Dedifferentiated amniotic fluid mesenchymal stem cell (primary cell): ENCODE results near the gene C16orf74.

Source experiments
- DNase-seq: peaks from one replicate; pipeline ENCODE4 v3.0.0-alpha.2; 2016; ENCODE audit errors: extremely low spot score

Gene C16orf74

DNA sequence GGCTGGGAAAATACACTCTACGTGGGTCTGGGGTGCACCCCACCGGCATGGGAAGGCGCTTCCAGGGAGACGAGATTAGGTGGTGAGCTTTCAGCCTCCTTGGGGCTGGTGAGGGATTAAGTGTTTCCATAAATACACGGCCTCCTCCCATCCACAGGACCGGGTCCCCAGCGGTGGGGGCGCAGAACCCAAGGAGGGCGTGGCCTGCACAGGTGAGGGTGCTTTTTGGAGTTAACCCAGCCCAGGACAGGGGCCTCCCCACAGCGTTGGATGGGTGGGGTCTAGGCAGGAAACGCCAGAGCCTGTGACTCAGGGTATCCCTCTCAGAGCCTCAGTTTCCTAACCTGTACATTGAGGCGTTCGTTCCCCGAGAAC lies 1.1 kb downstream of the C16orf74 start:
- DNase-seq: no peak

DNA sequence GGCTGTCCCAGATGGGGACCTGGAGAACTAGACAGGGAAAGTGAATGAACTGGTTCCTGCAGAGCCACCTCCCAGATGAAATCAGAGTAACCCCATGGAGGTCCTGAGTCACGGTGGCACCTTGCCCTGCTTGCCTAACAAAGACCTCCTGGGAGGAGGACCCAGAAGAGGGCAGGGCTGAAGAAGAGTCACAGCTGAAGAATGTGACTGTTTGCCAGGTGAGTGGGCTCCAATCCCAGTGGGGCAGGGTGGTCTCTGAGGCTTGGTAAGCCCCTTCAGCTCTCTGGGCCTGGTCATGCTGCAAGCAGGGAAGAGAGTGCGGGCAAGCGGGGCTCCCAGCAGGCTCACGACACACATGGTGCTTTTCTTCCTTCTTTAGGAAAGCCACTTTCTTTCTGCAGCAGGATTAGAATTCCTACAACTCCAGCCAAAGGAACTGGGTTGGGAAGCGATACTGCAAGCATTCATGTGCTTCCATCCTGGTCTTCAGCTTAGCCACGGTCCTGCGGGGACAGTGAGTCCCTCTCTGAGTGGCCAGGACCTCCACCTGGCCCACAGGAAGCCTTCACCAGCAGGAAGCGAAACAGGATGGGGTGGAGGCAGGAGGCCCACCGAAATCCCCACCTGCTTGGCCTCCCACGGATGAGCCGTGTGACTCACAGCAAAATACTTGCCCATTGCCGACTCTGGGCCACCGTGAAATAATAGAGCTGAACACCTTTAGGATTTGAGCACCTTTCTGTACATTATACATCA lies 4.3 kb downstream of the C16orf74 start:
- DNase-seq: no peak

DNA sequence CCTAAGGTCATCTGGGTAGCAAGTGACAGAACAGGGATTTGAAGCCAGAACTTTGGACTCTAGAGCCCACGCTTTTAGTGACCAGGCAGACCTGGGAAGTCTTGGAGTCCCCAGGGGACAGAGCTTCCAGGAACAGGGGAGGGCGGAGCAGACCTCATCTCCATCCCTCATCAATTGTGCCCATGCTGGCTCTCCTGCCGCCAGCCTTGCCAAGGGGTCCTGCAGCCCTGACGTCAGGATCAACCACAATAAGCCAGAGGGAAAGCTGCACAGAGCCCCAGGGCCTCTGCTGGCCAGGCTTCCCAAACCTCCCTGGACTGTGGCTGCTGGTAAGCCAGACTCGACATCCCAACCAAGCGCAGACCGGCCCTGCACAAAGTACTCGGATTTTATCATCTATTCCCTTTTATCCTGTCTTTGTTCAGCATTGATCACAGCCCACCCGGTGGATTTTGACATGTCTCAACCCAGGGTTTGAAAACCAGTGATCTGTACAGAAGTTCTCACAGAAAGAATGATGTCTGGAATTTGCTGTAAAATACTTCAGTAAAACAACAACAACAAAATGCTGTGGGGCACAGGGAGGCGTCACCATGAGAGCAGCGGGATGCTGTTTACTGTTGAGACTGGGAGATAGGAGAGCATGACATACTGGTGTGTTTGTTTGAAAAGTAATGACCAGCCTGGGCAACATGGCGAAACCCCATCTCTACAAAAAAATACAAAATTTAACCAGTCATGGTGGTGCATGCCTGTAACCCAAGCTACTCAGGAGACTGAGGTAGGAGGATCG lies 11.8 kb downstream of the C16orf74 start:
- DNase-seq: no peak

- DNase-seq: no peak
Observed at GRCh38 chr16:85736921-85737320, 14.0 kb downstream of the C16orf74 start.

DNA sequence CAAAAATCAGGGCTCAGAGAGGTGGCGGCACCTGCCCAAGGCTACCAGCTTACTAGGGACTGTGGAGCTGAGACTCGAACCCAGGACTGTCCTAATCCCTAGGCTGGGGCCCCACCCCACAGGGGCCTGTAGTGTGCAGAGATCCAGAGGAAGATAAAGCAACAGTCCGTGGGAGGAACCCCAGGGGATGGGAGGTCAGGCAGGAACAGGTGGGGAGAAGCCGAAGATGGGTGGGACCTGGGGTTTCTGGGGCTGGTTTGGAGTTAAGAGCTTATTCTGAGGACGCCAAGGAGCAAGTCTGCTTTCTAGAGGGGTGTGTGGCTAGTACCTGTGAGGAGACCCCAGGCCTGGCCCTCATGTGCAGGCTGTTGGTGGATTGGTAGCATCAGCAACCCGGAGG lies 14.9 kb downstream of the C16orf74 start:
- no peak for DNase-seq

- DNase-seq: no peak
Observed at GRCh38 chr16:85735225-85735635, 15.7 kb downstream of the C16orf74 start.

DNA sequence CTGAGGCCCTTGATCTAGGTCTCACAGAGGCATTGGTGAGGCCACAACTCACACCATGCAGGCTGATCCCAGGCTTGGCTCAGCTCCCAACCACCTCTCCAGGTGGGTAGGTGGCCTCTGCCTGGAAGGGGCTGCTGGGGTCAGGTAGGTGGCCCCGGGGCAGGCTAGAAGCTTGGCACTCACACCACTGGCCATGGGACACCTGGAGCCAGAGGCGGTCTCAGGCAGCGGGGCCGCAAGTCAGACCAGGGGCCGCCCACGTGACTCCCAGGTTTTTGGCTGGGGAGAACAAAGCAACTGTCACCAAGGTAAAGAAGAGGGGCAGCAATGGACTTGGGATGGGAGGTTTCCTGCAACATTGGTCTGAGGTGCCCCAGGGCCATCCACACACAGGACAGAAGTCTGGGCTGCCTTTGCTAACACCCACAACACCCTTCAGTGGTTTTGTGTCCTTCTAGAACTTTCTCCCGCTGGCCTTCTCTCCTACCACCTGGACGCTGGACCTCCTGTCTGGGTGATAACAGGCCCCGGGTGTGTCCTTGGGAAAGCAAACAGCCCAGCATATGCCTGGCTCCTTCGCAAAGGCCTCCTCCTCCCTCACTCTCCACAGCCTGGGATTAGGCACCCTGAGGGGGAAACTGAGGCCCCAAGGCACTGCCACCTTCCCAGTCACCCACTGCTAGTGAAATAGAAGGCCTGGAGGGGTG lies 16.4 kb downstream of the C16orf74 start:
- DNase-seq: no peak

DNA sequence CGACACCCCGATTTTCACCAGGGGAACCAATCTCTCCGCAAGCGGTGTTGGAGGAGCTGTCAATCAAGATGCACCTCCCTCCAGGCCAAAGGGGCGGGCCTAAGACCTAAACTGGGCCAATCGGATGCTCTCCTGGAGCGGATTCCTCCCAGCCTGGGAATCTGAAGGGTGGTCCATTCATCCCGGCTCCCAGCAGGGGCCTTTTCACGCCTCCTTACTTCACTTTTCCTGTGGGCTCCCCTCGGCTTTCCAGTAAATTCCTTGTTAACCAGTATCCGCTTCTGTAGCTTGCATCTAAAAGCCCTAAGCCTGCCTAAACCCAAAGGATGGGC lies 17.1 kb downstream of the C16orf74 start:
- no peak for DNase-seq

DNA sequence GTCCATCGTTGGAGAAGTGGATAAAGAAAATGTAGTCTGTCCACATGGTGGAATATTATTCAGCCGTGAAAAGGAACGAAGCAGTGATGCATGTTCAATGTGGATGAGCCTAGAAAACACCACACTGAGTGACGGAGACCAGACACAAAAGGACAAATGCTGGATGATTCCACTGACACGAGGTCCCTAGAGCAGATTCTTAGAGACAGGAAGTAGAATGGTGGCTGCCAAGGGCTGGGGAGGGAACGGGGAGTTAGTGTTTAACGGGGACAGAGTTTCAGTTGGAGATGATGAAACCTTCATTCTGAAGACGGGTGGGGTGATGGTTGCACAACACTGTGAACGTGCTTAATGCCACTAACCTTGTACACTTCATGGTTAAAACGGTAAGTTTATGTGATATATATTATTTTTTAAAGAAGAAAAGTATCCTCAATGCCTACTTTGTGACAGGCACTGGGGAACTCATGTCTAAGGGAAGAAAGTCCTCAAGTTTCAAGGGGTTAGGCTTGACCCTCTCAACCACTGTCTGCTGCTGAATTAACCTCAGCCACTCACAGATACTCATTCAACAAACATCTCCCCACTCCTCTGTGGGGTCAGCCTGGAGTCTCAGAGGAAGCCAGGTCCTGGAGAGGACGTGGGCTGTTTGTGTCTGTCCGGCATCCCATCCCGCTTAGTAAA lies 17.6 kb downstream of the C16orf74 start:
- DNase-seq: no peak

DNA sequence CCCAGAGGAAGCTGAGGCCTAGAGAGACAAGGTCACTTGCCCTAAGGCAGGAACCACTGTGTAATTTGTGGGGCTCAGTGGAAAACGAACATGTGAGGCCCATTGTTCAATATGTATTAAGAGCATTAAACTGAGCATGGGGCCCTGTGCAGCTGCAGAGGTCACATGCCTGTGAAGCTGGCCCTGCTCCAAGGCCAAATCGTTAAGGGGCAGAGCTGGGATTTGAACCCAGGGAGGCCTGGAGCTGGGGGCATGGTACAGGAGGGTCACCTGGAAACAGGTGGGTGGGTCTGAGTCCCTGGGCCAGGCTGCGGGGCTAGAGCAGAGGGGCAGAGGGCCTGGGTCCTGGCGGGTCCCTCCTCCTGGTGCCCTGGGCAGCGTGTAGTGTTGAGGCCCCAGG lies 19.7 kb downstream of the C16orf74 start:
- DNase-seq: no peak

DNA sequence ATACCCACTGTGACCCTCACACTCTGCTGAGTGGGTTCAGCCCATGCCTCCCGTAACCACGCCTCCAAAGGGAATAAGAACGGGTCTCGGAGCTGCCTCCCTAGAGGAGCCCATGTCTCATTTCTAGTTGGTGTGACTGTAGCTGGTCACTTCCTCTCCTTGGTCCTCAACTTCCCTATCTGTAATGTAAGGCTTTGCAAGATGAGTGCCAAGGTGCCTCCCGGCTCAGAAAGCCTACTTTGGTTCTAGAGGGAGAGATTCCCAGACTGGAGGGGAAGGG lies 20.8 kb downstream of the C16orf74 start:
- no peak for DNase-seq

- DNase-seq: no peak
Observed at GRCh38 chr16:85729452-85730185, 21.3 kb downstream of the C16orf74 start.

DNA sequence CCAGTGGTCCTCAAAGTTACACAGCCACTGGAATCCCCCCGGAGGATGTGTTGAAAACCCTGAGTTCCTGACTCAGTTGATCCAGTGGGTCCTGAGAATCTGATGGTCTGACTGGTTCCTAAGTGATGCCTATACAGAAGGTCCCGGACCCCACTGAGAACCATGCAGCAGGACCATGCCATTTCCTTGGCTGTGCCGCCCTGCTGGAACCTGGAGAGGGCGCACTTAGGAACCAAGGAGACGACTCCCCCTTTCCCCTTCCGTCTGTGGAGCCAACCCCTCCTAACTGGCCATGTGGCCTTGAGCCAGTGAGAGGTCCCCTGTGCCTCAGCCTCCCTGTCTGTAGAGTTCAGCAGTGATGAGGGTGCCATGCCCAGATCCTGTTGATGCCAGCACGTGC lies 22.0 kb downstream of the C16orf74 start:
- DNase-seq: no peak

DNA sequence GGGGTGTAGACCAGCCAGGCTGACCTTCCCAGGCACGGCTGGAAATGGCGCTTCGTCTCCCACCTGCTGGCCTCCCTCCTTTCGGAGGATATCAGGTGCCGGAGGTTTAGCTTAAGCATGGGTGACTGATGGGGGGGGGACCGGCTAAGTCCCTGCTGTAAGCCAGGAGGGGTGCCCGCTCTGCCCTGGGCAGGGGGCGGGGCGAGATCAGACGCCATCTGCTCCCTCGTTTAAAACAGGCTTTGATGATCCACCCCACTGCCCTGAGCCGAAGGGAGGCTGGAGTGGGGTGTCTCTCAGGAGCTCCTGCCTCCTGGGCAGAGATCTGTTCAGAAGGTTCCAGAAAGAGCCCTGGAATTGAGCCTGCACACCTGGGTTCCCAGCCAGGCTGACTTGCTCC lies 26.0 kb downstream of the C16orf74 start:
- no peak for DNase-seq

DNA sequence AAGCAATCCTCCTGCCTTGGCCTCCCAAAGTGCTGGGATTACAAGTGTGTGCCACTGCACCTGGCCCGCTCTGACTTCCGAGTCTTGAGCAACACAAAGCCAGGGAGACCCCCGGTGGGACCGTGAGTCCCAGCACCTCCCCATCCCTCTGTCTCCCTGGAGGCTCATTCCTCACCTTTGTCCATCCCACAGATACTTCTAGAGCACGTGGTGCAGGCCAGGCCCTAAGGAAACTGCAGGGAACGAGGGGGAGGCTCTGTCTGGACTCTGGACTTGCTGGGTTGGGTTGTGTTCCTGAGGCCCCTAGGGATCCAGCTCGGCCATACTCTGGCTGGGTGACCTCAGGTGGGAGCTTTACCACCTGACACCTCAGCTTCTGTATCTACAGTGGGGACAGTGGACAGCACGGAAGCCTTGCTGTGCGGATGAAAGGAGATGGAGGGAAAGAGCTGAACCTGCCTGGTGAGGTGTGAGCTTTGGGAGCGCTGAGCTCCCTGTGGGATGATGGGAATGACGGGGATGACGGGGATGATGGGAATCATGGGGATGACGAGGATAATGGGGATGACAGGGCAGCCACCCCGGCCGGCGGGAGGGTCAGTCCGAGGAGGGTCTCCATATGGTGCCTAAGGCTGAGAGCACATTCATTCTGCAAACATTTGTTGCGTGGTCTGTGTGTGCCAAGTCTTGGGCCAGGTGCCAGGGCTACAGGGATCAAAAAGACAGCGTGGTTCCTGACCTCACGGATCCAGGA lies 26.6 kb downstream of the C16orf74 start:
- no peak for DNase-seq

DNA sequence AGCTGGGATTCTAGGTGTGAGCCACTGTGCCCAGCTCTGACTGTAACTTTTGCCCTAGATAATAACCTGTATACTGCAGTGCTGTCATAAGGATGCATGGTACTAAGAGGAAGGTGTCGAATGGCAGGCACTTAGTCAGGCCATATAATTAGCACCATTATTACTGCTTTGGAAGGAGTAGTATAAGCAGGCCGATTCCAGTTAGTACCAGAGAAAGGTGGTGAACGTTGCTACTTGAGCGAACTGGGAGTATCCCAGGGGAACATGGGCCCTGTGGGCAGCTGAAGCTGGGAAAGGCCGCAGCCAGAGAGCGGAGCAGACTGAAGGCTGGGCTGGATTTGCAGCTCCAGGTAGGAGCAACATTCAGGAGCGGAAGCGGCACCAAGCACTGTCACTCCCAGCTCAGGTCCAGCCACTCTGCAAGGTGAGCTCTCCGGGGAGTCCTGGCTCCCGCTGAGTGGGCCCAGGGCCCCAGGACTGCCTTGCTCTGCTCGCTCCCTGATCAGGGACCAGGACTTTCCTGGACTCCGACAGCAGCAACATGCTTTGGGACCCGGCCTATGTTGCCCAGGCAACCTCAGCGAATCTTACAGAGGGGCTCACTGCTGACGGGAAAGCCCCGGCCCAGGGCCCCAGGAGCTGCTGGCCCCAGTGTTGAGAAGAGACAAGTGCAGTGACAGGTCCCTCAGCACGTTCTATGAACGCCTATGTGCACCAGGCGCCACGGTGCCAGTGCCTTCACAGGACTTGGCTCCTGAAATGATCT lies 28.6 kb downstream of the C16orf74 start:
- DNase-seq: no peak

DNA sequence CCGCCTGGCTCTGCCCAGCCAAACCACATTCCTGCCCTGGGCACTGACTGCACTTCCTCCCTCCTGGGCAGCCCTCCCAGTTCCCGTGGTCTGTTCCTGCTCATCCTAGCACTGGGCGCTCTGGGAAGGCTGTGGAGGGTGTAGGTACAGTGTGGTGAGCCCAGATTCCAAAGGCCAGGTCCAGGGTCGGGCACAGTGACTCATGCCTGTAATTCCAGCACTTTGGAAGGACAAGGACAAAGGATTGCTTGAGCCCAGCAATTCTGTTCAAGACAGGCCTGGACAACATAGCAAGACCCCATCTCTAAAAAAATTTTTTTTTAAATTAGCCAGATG lies 30.6 kb downstream of the C16orf74 start:
- no peak for DNase-seq

GRCh38 chr16:85719605-85720301 lies 31.1 kb downstream of the C16orf74 start:
- no peak for DNase-seq

DNA sequence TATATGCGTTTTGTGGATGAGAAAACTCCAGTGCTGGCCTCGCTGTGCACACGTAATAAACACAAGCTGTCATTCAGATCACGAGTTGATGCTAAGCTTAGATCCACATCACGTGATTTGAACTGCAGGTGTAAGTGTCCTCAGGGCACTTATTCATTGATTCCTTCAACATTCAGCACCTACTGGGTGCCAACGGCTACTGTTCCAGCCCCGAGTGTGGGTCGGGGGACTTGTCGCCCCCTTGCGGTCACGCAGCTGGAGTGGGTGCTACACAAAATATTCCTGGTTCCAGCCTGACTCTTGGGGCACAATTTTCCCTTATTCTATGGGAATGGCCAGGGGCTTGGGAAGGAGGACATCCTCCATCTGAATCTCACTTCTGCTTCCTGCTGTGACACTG lies 32.2 kb downstream of the C16orf74 start:
- DNase-seq: no peak

GRCh38 chr16:85718153-85718477 lies 32.8 kb downstream of the C16orf74 start:
- no peak for DNase-seq
